Measurements from ENCODE around the gene CDC42BPA. TPM values are rescaled to one million over a fixed set of nuclear protein-coding genes. Genes with fewer than 3 reads are reported as not detected.

The CDC42BPA gene
- total and polyA plus RNA-seq, 9 of the 15 experiments (the other 6 are each of a cell fraction or from before 2014, with no cell fraction given) = 8.0 to 77.5 (median 52.1) TPM

GRCh38 chr1:227134686-227135314 lies 183.5 kb downstream of the CDC42BPA start (continued):
- TF ChIP-seq RAD21 (CRISPR knock-in tag; conservative IDR thresholded peaks at IDR 0.05 in 1 of 2, IDR thresholded peaks at IDR 0.05 in 1 of 2) (peak in 1 of 2 experiments; percentile 12; a peak in 1 of 4 replicates), FOXJ3 (CRISPR knock-in tag; IDR thresholded peaks at IDR 0.05) (no peak), GABPB2 (CRISPR knock-in tag; conservative IDR thresholded peaks at IDR 0.05) (no peak), DMBX1 (CRISPR knock-in tag; IDR thresholded peaks at IDR 0.05; ENCODE audit: borderline replicate concordance) (peak; percentile 56; the same call in 1 of the 2 replicates), HES1 (IDR thresholded peaks at IDR 0.05; ENCODE audit: low read depth) (no peak), BRF2 (IDR thresholded peaks at IDR 0.05; ENCODE audit: borderline replicate concordance, insufficient read depth, insufficient read length) (no peak), SMARCE1 (IDR thresholded peaks at IDR 0.05) (0 out of 2 replicates have a peak, but pooled peaks have one; percentile 33), ID3 (CRISPR knock-in tag; IDR thresholded peaks at IDR 0.05) (no peak), ID3 (tag; IDR thresholded peaks at IDR 0.05) (no peak), ELF1 (tag; IDR thresholded peaks at IDR 0.05) (no peak), ZBTB33 (CRISPR knock-in tag; IDR thresholded peaks at IDR 0.05) (no peak), DLX4 (CRISPR knock-in tag; IDR thresholded peaks at IDR 0.05) (no peak), TRIM28 (IDR thresholded peaks at IDR 0.05) (no peak), CREB1 (IDR thresholded peaks at IDR 0.05) (no peak), CREB1 (CRISPR knock-in tag; IDR thresholded peaks at IDR 0.05) (no peak), MXI1 (IDR thresholded peaks at IDR 0.05; ENCODE audit: low read depth, low read length) (no peak), ZSCAN29 (IDR thresholded peaks at IDR 0.05) (no peak), MAFG (tag; conservative IDR thresholded peaks at IDR 0.05) (no peak), BCOR (IDR thresholded peaks at IDR 0.05) (no peak), MAFK (IDR thresholded peaks at IDR 0.05; ENCODE audit: low read length) (no peak), TEAD4 (IDR thresholded peaks at IDR 0.05; ENCODE audit: low read length) (peak; percentile 67; the same call in 1 of the 2 replicates), TEAD4 (CRISPR knock-in tag; IDR thresholded peaks at IDR 0.05; ENCODE audit: borderline replicate concordance) (no peak), ZNF134 (CRISPR knock-in tag; conservative IDR thresholded peaks at IDR 0.05) (no peak), ZBTB9 (CRISPR knock-in tag; IDR thresholded peaks at IDR 0.05) (no peak), CBFA2T3 (IDR thresholded peaks at IDR 0.05) (peak; percentile 54)
